C4-2B (cell line): ENCODE measurements around the gene ACER1.
"Not testable (repeated sequence)": the region's sequence is repeated elsewhere in the genome, so short reads cannot be mapped to it uniquely, and the experiment has no call there.

Source experiments
- H3K27ac ChIP-seq: fragments of 450-650 bp; 2 replicates; pipeline ENCODE4 v1.5.1; 2017
- ZFX ChIP-seq: fragments of 450-650 bp; IDR thresholded peaks from 2 replicates; pipeline ENCODE4 v1.6.1; 2017
- TF ChIP-seq, protein P1 (sequence below): fragments of 450-650 bp; conservative IDR thresholded peaks from 2 replicates; pipeline ENCODE4 v1.5.1; 2017; ENCODE audit warnings: mild to moderate bottlenecking

Gene ACER1

DNA sequence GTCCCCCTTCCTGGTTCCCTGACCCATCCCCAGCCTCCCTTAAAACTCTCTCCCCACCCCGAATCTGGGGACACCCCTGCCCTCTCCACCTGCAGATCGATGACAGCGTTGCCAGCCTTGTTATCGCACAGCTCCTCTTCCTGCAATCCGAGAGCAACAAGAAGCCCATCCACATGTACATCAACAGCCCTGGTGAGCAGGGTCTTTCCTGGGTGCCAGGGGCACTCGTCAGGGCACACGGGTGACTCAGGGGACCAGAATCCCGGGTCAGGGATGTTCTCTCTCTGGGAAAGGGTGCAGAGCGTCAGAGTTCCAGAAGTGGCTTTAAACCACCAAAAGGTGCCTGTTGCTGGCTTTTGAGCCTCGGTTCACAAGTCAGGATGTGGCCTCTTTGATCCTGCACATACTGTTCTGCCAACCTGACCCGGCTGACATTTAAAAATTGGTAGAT, 29.0 kb upstream of the ACER1 start:
- H3K27ac ChIP-seq = peak overlapping the region; percentile 88
- TF ChIP-seq ZFX = no peak
- TF ChIP-seq, protein P1, sequence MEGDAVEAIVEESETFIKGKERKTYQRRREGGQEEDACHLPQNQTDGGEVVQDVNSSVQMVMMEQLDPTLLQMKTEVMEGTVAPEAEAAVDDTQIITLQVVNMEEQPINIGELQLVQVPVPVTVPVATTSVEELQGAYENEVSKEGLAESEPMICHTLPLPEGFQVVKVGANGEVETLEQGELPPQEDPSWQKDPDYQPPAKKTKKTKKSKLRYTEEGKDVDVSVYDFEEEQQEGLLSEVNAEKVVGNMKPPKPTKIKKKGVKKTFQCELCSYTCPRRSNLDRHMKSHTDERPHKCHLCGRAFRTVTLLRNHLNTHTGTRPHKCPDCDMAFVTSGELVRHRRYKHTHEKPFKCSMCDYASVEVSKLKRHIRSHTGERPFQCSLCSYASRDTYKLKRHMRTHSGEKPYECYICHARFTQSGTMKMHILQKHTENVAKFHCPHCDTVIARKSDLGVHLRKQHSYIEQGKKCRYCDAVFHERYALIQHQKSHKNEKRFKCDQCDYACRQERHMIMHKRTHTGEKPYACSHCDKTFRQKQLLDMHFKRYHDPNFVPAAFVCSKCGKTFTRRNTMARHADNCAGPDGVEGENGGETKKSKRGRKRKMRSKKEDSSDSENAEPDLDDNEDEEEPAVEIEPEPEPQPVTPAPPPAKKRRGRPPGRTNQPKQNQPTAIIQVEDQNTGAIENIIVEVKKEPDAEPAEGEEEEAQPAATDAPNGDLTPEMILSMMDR = no peak

DNA sequence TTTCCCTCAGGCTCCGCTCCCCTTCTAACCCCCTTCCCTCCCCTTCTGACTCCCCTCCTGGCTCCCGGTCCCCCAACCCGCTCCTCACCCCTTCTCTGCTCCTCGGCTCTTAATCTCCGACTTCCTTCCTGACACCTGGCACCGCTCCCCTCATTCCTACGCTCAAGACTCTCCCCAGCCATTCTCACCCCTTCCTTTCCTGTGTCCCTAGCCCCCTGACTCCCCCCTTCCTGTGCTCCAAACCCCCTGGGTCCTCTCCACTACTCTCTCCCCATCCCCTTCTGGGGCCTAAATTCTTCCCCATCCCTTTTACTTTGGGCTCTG, 28.6 kb upstream of the ACER1 start:
- H3K27ac ChIP-seq = peak overlapping the region; percentile 88
- no peak for TF ChIP-seq ZFX
- TF ChIP-seq, protein P1 = no peak

DNA sequence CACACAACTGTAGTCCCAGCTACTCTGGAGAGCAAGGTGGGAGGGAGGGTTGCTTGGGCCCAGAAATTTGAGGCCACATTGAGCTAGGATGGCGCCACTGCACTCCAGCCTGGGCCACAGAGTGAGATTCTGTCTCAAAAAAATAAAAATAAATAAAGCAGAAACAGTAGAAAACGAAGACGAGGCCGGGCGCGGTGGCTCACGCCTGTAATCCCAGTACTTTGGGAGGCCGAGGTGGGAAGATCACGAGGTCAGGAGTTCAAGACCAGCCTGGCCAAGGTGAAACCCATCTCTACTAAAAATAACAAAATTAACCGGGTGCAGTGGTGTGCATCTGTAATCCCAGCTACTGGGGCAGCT, 27.4 kb upstream of the ACER1 start:
- peak overlapping the region; percentile 88 for H3K27ac ChIP-seq

DNA sequence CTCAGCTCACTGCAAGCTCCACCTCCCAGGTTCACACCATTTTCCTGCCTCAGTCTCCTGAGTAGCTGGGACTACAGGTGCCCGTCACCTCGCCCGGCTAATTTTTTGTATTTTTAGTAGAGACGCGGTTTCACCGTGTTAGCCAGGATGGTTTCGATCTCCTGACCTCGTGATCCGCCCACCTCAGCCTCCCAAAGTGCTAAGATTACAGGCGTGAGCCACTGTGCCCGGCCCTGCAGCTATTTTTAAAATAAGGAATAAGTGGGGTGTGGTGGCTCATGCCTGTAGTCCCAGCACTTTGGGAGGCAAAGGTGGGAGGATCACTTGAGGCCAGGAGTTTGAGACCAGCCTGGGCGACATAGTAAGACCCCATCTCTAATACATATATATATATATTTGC, 27.0 kb upstream of the ACER1 start:
- not testable (repeated sequence) for H3K27ac ChIP-seq

DNA sequence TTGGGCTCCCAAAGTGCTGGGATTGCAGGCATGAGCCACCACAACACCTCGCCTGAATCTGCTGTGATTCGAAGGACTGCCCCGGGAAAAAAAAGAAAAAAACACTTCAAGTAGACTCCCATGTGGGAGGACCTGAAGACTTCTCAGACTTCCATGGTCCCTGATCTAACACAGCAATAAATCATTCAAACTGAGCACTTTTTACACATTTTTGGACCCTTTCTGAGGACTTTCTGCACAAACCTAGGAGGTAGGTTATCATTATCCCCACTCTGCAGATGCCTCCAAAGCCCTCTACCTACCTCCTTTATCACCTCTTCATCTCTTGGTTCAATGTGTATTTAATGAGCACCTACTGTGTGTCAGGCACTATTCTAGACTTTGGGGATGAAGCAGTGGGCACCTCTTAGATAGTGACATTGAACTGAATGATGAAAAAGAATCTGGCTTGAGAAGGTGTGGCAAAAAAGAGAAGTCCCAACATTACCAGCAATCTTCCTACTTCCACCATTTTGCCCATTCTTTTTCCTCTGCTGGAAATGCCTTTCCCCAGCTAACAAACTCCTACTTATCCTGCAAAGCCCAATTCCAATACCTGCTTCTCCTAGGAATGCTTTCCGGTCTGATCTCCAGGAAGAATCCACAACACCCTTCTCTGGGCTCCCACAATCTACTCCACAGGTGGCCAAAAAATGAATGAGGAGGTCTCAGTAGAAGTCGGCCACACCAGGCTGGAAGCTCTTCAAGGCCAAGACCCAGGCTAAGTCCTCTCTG, 26.3 kb upstream of the ACER1 start:
- no peak overlapping the region for H3K27ac ChIP-seq
- no peak for TF ChIP-seq ZFX

DNA sequence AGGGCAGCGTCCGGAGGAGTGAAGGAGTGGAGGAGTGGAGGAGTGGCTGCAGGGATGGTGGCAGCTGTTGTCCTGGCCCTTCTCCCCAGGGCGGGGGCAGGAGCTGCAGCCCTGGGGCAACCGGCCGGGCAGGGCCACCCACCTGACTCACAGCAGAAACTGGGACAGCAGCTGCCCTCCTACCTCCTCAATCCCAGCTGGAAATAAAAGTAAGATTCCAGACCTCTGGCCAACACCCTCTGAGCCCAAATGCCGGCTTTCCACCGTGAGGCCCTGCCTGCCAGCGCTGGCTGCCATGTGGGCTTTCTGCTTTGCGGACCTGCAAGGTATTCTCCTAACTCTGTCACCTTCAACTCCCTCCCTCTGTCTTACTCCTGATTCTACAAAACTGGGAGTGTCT, 24.6 kb upstream of the ACER1 start:
- no peak overlapping the region for H3K27ac ChIP-seq
- TF ChIP-seq, protein P1 = no peak
- TF ChIP-seq ZFX = no peak

DNA sequence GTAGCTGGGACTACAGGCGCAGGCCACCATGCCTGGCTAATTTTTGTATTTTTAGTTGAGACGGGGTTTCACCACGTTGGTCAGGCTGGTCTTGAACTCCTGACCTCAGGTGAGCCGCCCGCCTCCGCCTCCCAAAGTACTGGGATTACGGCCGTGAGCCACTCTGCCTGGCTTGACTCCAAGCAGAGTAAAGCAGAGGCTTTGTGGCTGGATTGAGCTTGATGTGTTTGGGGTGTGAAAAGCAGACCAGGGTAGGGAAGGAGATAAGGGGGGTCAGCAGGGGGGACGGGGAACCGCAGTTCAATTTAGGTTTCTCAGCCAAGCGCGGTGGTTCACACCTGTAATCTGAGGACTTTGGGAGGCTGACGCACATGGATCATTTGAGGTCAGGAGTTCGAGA, 23.8 kb upstream of the ACER1 start:
- H3K27ac ChIP-seq = no peak overlapping the region
- TF ChIP-seq ZFX = no peak
- TF ChIP-seq, protein P1 = no peak

DNA sequence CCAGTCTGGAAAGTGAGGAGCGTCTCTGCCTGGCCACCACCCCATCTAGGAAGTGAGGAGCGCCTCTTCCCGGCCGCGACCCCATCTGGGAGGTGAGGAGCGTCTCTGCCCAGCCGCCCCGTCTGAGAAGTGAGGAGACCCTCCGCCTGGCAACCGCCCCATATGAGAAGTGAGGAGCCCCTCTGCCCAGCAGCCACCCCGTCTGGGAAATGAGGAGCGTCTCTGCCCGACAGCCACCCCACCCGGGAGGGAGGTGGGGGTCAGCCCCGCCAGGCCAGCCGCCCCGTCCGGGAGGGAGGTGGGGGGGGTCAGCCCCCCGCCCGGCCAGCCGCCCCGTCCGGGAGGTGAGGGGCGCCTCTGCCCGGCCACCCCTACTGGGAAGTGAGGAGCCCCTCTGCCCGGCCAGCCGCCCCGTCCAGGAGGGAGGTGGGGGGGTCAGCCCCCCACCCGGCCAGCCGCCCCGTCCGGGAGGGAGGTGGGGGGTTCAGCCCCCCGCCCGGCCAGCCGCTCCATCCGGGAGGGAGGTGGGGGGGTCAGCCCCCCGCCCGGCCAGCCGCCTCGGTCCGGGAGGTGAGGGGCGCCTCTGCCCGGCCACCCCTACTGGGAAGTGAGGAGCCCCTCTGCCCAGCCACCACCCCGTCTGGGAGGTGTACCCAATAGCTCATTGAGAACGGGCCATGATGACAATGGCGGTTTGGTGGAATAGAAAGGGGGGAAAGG, 22.1 kb upstream of the ACER1 start:
- H3K27ac ChIP-seq = not testable (repeated sequence)

DNA sequence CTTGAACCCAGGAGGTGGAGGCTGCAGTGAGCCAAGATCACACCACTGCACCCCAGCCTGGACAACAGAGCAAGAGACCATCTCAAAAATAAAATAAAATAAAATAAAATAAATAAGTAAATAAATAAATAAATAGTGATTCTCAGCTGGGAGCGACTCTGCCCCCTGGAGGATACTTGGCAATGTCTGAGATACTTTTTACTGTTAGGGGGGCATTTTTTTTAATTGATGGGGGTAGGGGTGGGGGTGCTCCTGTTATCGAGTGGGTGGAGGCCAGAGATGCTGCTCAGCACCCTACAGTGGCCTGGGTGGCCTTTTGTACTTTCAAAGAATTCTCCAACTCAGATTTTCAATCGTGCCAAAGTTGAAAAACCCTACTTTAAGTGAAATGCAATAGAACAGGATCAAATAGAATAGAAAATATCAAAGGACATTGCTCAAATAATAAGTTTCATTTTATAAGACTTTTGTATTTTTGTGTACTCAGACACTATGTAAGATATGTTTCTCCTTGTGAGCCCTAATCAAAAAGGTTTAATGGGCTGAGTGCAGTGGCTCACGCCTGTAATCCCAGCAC, 20.8 kb upstream of the ACER1 start:
- TF ChIP-seq, protein P1 = no peak
- TF ChIP-seq ZFX = no peak
- no peak overlapping the region for H3K27ac ChIP-seq
